LNCaP clone FGC (cell line): ENCODE measurements around the gene UACA.
"Not testable (repeated sequence)": the region's sequence is repeated elsewhere in the genome, so short reads cannot be mapped to it uniquely, and the experiment has no call there.

Experiments
- DNase-seq: peaks from one replicate; pipeline ENCODE4 v3.0.0-alpha.2; 2011; ENCODE audit warnings: low read depth
- H3K4me3 ChIP-seq: 2 replicates; pipeline ENCODE4 v1.5.1; 2011; ENCODE audit warnings: mild to moderate bottlenecking, low read depth, low read length, control low read depth
- CTCF ChIP-seq: IDR thresholded peaks from 2 replicates; pipeline ENCODE4 v1.5.1; 2012; ENCODE audit warnings: mild to moderate bottlenecking; ENCODE audit not compliant: control insufficient read depth, insufficient read depth; ENCODE audit errors: extremely low read depth

Gene UACA

GRCh38 chr15:70665599-70665998, 97.8 kb downstream of the UACA start:
- no peak overlapping the region for H3K4me3 ChIP-seq
- no peak for DNase-seq

GRCh38 chr15:70664494-70664893, 98.9 kb downstream of the UACA start:
- DNase-seq: no peak
- TF ChIP-seq CTCF: no peak
- no peak overlapping the region for H3K4me3 ChIP-seq

More at GRCh38 chr15:70665599-70665998, 97.8 kb downstream of the UACA start:
- TF ChIP-seq CTCF: no peak

- DNase-seq, H3K4me3 ChIP-seq: not testable (repeated sequence)
Measured at GRCh38 chr15:70663069-70663468, 100.3 kb downstream of the UACA start.

GRCh38 chr15:70659662-70660061, 103.7 kb downstream of the UACA start:
- DNase-seq: no peak
- H3K4me3 ChIP-seq: no peak overlapping the region
- TF ChIP-seq CTCF: no peak

GRCh38 chr15:70658641-70659040, 104.7 kb downstream of the UACA start:
- no peak for DNase-seq
- no peak for TF ChIP-seq CTCF
- H3K4me3 ChIP-seq: no peak overlapping the region

GRCh38 chr15:70653426-70653825, 109.9 kb downstream of the UACA start:
- no peak overlapping the region for H3K4me3 ChIP-seq
- no peak for DNase-seq
- TF ChIP-seq CTCF: no peak

- H3K4me3 ChIP-seq: no peak overlapping the region
- no peak for TF ChIP-seq CTCF
- DNase-seq: no peak
Measured at GRCh38 chr15:70652341-70652740, 111.0 kb downstream of the UACA start.
